HepG2 (cell line): ENCODE results near the gene DNPH1. TPM values are rescaled to one million over a fixed set of nuclear protein-coding genes. Genes with fewer than 3 reads are reported as not detected.

Experiments
- EEA1 ChIP-seq: sonication (generic); formaldehyde crosslinking; IDR thresholded peaks from 2 replicates; pipeline ENCODE4 v1.5.1; 2020; ENCODE audit warnings: mild to moderate bottlenecking, missing genetic modification reagents, borderline replicate concordance
- ETV5 ChIP-seq: IDR thresholded peaks from 2 replicates; pipeline ENCODE4 v1.6.1; 2018; ENCODE audit warnings: missing biosample characterization, missing genetic modification reagents, inconsistent platforms, borderline replicate concordance
- ETV6 ChIP-seq: sonication (generic); formaldehyde crosslinking; conservative IDR thresholded peaks from 2 replicates; pipeline ENCODE4 v1.4.0; 2020; ENCODE audit warnings: missing genetic modification reagents
- FOXM1 ChIP-seq: sonication (generic); formaldehyde crosslinking; IDR thresholded peaks from 2 replicates; pipeline ENCODE4 v1.5.0; 2020; ENCODE audit warnings: missing genetic modification reagents
- GZF1 ChIP-seq: sonication (generic); formaldehyde crosslinking; IDR thresholded peaks from 2 replicates; pipeline ENCODE4 v1.5.1; 2020; ENCODE audit warnings: mild to moderate bottlenecking, missing genetic modification reagents
- KDM2A ChIP-seq: sonication (generic); formaldehyde crosslinking; IDR thresholded peaks from 2 replicates; pipeline ENCODE4 v1.4.0; 2020; ENCODE audit warnings: low read depth, missing genetic modification reagents, borderline replicate concordance
- MEIS1 ChIP-seq: sonication (generic); formaldehyde crosslinking; IDR thresholded peaks from 2 replicates; pipeline ENCODE4 v1.9.0; 2021; ENCODE audit warnings: mild to moderate bottlenecking, missing genetic modification reagents, moderate library complexity, borderline replicate concordance
- NCOA1 ChIP-seq: sonication (generic); formaldehyde crosslinking; IDR thresholded peaks from 2 replicates; pipeline ENCODE4 v1.9.0; 2021; ENCODE audit warnings: missing genetic modification reagents
- NFRKB ChIP-seq: fragments of 450-650 bp; IDR thresholded peaks from 2 replicates; pipeline ENCODE4 v1.6.1; 2017
- PAWR ChIP-seq: sonication (generic); formaldehyde crosslinking; IDR thresholded peaks from 2 replicates; pipeline ENCODE4 v1.4.0; 2020; ENCODE audit warnings: missing genetic modification reagents, mild to moderate bottlenecking, borderline replicate concordance
- PTBP1 ChIP-seq: fragments of 200-400 bp; formaldehyde crosslinking; IDR thresholded peaks from 2 replicates; pipeline ENCODE4 v1.6.1; 2018; ENCODE audit warnings: low read length, low read depth; ENCODE audit not compliant: poor library complexity, severe bottlenecking
- RAD51 ChIP-seq: fragments of 450-650 bp; IDR thresholded peaks from 2 replicates; pipeline ENCODE4 v1.6.1; 2016; ENCODE audit warnings: borderline replicate concordance
- REL ChIP-seq: sonication (generic); formaldehyde crosslinking; conservative IDR thresholded peaks from 2 replicates; pipeline ENCODE4 v1.8.0; 2022; ENCODE audit warnings: mild to moderate bottlenecking, missing genetic modification reagents, moderate library complexity
- RFXAP ChIP-seq: sonication (generic); formaldehyde crosslinking; IDR thresholded peaks from 2 replicates; pipeline ENCODE4 v1.4.0; 2020; ENCODE audit warnings: missing genetic modification reagents, borderline replicate concordance
- TBL1XR1 ChIP-seq: fragments of 150-350 bp; IDR thresholded peaks from 2 replicates; pipeline ENCODE4 v1.6.1; 2014; ENCODE audit warnings: borderline replicate concordance, low read length; ENCODE audit not compliant: partially characterized antibody
- ZC3H4 ChIP-seq: sonication (generic); formaldehyde crosslinking; IDR thresholded peaks from 2 replicates; pipeline ENCODE4 v1.4.0; 2020; ENCODE audit warnings: missing genetic modification reagents, borderline replicate concordance
- ZFY ChIP-seq: sonication (generic); formaldehyde crosslinking; IDR thresholded peaks from 2 replicates; pipeline ENCODE4 v1.4.0; 2020; ENCODE audit warnings: missing genetic modification reagents
- ZIK1 ChIP-seq: sonication (generic); formaldehyde crosslinking; IDR thresholded peaks from 2 replicates; pipeline ENCODE4 v1.5.0; 2020; ENCODE audit warnings: mild to moderate bottlenecking, low read depth, missing genetic modification reagents, borderline replicate concordance
- ZNF20 ChIP-seq: sonication (generic); formaldehyde crosslinking; IDR thresholded peaks from 2 replicates; pipeline ENCODE4 v1.4.0; 2020; ENCODE audit warnings: mild to moderate bottlenecking, moderate library complexity, missing genetic modification reagents
- ZNF451 ChIP-seq: sonication (generic); formaldehyde crosslinking; IDR thresholded peaks from 2 replicates; pipeline ENCODE4 v1.5.0; 2020; ENCODE audit warnings: mild to moderate bottlenecking, missing genetic modification reagents
- ZNF501 ChIP-seq: sonication (generic); formaldehyde crosslinking; IDR thresholded peaks from 2 replicates; pipeline ENCODE4 v1.5.1; 2020; ENCODE audit warnings: mild to moderate bottlenecking, moderate library complexity, missing genetic modification reagents
- polyA plus RNA-seq, 8 experiments: library from polyadenylated mRNA; depleted of rRNA in 3 of 8; stranded (reverse) in 7 of 8; unstranded in 1 of 8; fragments of >200 nt; fragmentation: Illumina TruSeq in 4 of 8; extraction: Trizol in 4 of 8; gene quantifications; 2 replicates each; pipeline versions ENCODE4 v1.2.1 to v1.2.3, GENCODE V29; 2011 to 2016; ENCODE audit warnings: low read depth in 4 of 8, missing spikeins in 1 of 8, mixed read lengths in 1 of 8; ENCODE audit not compliant: insufficient read depth in 1 of 8
- total RNA-seq, 5 experiments: library from RNA; depleted of rRNA; stranded (reverse); fragments of >200 nt; fragmentation: Illumina TruSeq; extraction: Trizol; gene quantifications; 2 replicates each; pipeline ENCODE4 v1.2.3, GENCODE V29; 2016; ENCODE audit warnings: low read depth in 1 of 5
- TF ChIP-seq, protein P1 (sequence below): sonication (generic); formaldehyde crosslinking; IDR thresholded peaks from 2 replicates; pipeline ENCODE4 v1.8.0; 2022; ENCODE audit warnings: low read depth, missing genetic modification reagents
- TF ChIP-seq, protein P2 (sequence below): sonication (generic); formaldehyde crosslinking; IDR thresholded peaks from 2 replicates; pipeline ENCODE4 v1.4.0; 2020; ENCODE audit warnings: missing genetic modification reagents, low read depth, mild to moderate bottlenecking, borderline replicate concordance
- TF ChIP-seq, protein P3 (sequence below): sonication (generic); formaldehyde crosslinking; IDR thresholded peaks from 2 replicates; pipeline ENCODE4 v1.9.0; 2021; ENCODE audit warnings: missing genetic modification reagents, mild to moderate bottlenecking, borderline replicate concordance
- TF ChIP-seq, protein P4 (sequence below): sonication (generic); formaldehyde crosslinking; IDR thresholded peaks from 2 replicates; pipeline ENCODE4 v1.4.0; 2020; ENCODE audit warnings: mild to moderate bottlenecking, missing genetic modification reagents

The DNPH1 gene
- total and polyA plus RNA-seq, 2 of the 13 experiments (the other 11 are each of a cell fraction or from before 2014, with no cell fraction given) = 56.5 to 75.1 TPM

DNA sequence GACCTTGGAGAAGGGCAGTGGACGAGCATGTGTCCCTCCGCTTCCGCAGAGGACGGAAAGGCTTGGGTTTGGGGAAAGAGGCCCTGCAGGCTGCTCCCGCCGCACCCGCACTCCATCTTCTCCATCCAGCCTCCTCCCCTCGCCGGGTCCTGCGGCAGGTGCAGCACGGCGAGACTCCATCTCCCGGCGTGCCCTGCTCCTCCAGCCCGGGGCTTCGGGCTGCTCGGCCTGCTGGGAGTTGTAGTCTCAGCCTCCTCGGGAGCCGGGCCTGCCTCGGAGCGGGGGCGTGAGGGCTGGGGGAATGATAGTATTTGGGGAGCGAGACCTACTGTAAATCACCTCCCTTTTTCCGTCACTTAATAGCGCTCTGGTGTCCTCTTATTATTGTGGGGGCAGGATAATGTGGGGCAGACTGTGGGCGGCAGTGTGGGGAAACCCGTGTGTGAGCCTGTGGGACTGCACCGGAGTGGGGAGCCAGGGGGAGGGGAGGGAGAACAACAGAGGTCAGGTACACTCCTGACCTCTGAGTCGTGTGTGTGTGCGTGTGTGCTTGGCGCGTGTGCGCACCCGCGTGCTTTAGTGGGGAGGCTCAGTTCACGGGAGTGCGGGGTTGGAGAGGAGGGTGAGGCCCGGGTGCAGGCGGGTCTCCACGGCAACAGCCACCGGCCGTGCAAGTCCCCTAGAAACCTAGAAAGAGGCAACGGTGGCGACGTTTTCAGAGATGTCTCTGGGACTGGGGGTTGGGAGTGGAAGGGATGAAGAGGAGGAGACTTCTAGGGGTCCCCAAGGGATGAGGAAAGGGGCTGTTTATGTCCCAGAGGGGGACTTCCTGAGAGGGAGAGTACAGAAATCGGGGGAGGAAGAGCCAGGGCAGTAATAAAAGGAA lies 18.1 kb upstream of the DNPH1 start (continued):
- TF ChIP-seq FOXM1 (CRISPR knock-in tag) (no peak), ETV5 (no peak; the same call in 1 of the 2 replicates), ZFY (CRISPR knock-in tag) (peak; percentile 89), NCOA1 (CRISPR knock-in tag) (no peak), ZNF451 (CRISPR knock-in tag) (no peak; the same call in 1 of the 2 replicates), TBL1XR1 (peak; percentile 51), ZIK1 (CRISPR knock-in tag) (no peak), NFRKB (no peak), MEIS1 (CRISPR knock-in tag) (no peak; the same call in 1 of the 2 replicates), ETV6 (no peak), PAWR (CRISPR knock-in tag) (no peak; the same call in 1 of the 2 replicates), ZC3H4 (CRISPR knock-in tag) (no peak), EEA1 (CRISPR knock-in tag) (peak; percentile 97; the same call in 1 of the 2 replicates), RFXAP (CRISPR knock-in tag) (no peak; the same call in 1 of the 2 replicates), ZNF20 (CRISPR knock-in tag) (no peak), GZF1 (CRISPR knock-in tag) (no peak), REL (CRISPR knock-in tag) (no peak), PTBP1 (no peak), ZNF501 (CRISPR knock-in tag) (peak; percentile 81), KDM2A (CRISPR knock-in tag) (peak; percentile 63; the same call in 1 of the 2 replicates), RAD51 (no peak)
- TF ChIP-seq, protein P1, sequence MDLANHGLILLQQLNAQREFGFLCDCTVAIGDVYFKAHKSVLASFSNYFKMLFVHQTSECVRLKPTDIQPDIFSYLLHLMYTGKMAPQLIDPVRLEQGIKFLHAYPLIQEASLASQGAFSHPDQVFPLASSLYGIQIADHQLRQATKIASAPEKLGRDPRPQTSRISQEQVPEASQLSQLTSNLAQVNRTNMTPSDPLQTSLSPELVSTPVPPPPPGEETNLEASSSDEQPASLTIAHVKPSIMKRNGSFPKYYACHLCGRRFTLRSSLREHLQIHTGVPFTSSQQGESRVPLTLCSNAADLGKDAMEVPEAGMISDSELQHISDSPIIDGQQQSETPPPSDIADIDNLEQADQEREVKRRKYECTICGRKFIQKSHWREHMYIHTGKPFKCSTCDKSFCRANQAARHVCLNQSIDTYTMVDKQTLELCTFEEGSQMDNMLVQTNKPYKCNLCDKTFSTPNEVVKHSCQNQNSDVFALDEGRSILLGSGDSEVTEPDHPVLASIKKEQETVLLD = no peak
- TF ChIP-seq, protein P2, sequence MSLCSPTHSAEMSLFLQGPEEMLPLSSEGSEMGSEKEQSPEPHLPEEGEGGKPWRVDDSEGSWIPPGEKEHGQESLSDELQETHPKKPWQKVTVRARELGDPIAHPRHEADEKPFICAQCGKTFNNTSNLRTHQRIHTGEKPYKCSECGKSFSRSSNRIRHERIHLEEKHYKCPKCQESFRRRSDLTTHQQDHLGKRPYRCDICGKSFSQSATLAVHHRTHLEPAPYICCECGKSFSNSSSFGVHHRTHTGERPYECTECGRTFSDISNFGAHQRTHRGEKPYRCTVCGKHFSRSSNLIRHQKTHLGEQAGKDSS (CRISPR knock-in tag) = no peak
- TF ChIP-seq, protein P3, sequence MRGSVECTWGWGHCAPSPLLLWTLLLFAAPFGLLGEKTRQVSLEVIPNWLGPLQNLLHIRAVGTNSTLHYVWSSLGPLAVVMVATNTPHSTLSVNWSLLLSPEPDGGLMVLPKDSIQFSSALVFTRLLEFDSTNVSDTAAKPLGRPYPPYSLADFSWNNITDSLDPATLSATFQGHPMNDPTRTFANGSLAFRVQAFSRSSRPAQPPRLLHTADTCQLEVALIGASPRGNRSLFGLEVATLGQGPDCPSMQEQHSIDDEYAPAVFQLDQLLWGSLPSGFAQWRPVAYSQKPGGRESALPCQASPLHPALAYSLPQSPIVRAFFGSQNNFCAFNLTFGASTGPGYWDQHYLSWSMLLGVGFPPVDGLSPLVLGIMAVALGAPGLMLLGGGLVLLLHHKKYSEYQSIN = no peak
- TF ChIP-seq, protein P4, sequence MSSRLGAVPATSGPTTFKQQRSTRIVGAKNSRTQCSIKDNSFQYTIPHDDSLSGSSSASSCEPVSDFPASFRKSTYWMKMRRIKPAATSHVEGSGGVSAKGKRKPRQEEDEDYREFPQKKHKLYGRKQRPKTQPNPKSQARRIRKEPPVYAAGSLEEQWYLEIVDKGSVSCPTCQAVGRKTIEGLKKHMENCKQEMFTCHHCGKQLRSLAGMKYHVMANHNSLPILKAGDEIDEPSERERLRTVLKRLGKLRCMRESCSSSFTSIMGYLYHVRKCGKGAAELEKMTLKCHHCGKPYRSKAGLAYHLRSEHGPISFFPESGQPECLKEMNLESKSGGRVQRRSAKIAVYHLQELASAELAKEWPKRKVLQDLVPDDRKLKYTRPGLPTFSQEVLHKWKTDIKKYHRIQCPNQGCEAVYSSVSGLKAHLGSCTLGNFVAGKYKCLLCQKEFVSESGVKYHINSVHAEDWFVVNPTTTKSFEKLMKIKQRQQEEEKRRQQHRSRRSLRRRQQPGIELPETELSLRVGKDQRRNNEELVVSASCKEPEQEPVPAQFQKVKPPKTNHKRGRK = no peak
